ENCODE data around the gene BMP4.
"Not testable (repeated sequence)": the region's sequence is repeated elsewhere in the genome, so short reads cannot be mapped to it uniquely, and the experiment has no call there.

The BMP4 gene

DNA sequence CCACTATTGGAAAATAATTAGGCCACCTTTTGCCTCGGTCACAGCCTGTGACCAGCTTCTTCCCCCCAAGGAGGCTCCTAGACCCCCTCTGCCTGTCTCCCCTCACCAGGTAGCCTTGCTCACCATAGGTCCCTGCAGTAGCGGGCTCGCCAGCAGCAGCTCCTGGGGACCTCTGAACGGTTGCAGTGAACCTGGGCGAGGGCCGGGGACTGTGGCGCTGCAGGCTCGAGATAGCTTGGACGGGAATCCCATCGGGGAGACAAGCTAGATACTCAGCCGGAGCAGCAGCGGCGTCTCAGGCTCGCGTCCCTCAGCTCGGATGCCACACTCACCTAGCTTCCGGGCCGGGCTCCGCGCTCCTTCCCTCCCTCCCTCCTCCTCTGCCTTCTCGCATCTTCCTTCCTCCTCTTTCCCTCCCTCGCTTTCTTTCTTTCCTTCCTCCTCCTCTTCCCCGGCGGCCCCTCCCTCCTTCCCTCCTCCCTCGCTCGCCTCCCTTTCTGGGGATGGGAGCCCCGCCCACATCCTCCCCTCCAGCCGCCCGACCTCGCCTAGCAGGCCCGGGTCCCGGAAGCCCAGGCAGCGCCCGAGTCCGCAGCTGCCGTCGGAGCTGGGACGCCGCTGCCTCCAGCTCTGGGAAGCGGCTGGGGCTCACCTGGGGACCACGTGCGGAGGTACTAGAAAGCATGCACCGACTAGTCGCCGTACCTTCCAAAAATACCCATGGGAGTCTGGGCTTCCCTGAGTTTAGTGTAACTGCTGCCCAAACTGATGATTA lies at the start of gene BMP4:
TSS of gene BMP4 (minus strand) at position 399 of the 775 bp plus-strand sequence. CDS start 4,603 bp downstream, outside the sequence.
- DNase-seq (ENCODE audit: low read depth in 4 of 4, low spot score in 1 of 4), result no peak

DNA sequence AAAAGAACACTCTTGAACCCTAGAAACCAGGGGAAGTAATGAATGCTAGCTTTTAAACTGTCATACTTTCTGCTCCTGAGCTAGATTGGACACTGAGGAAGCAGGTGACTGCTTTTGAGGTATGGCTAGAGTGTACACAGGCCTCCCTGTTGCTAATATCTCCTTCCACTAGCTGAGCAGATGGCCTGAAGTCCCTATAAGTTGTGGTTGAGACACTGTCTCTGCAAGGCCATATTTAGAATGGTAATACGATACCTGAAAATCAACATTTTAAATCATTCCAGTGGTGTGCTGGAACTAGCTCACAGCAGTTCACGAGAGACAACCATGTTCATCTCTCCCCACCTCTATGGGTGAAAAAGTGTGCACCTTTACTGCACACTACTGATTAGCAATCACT lies 46.4 kb upstream of the BMP4 start:
- DNase-seq (ENCODE audit: low read depth in 4 of 4, low spot score in 1 of 4), result no peak

GRCh38 chr14:54002653-54003052 lies 46.0 kb upstream of the BMP4 start:
- DNase-seq (ENCODE audit: low read depth in 4 of 4, low spot score in 1 of 4), result no peak

- DNase-seq (ENCODE audit: low read depth in 4 of 4, low spot score in 1 of 4), result no peak
These were observed 44.7 kb upstream of the BMP4 start for GRCh38 chr14:54001189-54001878.

DNA sequence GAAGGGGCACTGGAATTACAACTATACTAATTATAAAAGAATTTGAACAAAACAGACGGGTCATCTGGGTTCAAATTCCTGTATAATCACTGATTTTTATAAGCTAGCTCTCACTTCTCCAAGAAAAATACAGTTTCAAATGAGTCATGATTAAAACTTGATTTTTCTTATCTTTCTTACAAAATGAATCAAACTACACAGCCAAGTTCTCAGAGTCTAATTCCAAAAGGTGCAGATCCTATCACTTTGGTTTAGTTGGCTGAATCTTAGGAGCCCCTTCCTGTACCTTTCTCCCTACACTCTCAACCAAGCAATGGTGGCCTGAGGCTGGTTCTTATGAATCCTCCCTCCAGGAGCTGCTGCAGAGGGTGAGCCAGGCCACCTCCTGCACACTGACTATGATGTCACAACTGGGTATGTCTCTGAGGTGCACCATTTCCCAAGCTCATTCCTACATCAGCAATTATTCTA lies 43.8 kb upstream of the BMP4 start:
- DNase-seq (ENCODE audit: low read depth in 4 of 4, low spot score in 1 of 4), result no peak

GRCh38 chr14:53999061-53999488 lies 42.5 kb upstream of the BMP4 start:
- DNase-seq (ENCODE audit: low read depth in 4 of 4, low spot score in 1 of 4), result no peak

DNA sequence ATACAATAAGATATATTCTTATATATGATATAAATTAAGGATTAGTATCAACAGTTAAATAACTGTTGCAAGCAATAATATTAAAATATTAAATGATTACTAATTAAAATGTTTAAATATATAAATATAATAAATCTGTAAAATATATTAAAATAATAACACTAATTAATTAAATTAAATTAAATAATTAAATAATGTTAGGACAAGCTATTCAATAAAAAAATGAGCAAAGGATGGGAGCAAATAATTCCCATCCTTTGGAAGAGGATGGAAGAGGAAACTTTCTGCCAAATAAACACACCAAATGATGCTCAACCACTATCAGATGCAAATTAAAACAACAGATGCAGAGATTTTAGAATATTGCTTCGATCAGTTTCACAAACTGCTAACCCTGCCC lies 39.4 kb upstream of the BMP4 start:
- no peak for DNase-seq (ENCODE audit: low read depth in 4 of 4, low spot score in 1 of 4)

GRCh38 chr14:53993920-53994607 lies 37.4 kb upstream of the BMP4 start:
- DNase-seq (ENCODE audit: low read depth in 4 of 4, low spot score in 1 of 4), result no peak

GRCh38 chr14:53990978-53991377 lies 34.4 kb upstream of the BMP4 start:
- no peak for DNase-seq (ENCODE audit: low read depth in 4 of 4, low spot score in 1 of 4)

GRCh38 chr14:53986718-53987117 lies 30.1 kb upstream of the BMP4 start:
- not testable (repeated sequence) for DNase-seq (ENCODE audit: low read depth in 4 of 4, low spot score in 1 of 4)

DNA sequence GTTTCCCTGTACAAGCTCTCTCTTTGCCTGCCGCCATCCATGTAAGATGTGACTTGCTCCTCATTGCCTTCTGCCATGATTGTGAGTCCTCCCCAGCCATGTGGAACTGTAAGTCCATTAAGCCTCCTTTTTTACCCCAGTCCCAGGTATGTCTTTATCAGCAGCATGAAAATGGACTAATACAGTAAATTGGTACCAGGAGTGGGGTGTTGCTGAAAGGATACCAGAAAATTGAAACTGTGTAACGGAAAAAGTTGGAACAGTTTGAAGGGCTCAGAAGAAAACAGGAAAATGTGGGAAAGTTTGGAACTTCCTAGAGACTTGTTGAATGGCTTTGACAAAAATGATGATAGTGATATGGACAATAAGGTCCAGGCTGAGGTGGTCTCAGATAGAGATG lies 28.3 kb upstream of the BMP4 start:
- DNase-seq (ENCODE audit: low read depth in 4 of 4, low spot score in 1 of 4), result not testable (repeated sequence)

- DNase-seq (ENCODE audit: low read depth in 4 of 4, low spot score in 1 of 4), result no peak
These were observed 26.5 kb upstream of the BMP4 start for GRCh38 chr14:53983112-53983511.

GRCh38 chr14:53982546-53982945 lies 25.9 kb upstream of the BMP4 start:
- no peak for DNase-seq (ENCODE audit: low read depth in 4 of 4, low spot score in 1 of 4)

DNA sequence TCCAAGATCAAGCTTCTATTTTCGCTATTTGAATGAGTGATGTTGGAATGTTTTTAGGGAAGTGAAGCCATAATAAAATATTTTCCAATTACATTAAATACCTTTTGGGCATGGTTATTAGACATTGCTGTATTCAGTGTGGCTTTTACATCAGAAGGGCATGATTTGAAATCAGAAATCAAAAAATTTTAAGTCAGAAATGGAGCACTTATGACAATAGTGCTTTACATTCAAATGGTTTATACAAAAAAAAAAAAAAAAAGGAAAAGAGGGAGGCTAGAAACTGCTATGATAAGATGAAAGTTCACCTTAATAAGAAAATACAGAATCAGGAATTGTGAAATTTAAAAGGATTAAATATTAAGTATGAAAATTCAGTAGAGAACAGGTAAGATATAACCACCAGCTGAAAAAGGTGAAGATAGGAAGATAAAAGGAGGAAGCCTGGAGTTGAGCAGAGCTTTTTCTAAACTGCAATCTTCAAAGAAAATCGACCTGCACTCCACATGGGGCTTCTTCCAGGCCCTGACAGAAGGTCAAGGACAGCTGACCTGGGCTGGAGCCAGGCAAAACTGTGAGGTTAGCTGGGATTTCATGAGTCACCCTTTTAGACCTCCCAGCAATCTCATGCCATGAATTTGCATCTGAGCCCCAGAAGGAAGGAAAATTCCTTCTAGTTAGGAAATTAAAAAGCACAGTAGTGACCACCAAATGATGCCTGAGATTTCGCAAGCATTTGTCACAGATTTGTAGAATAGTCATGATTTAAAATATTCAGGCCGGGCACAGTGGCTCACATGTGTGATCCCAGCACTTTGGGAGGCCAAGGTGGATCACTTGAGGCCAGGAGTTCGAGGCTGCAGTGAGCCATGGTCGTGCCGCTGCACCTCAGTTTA lies 23.4 kb upstream of the BMP4 start:
- no peak for DNase-seq (ENCODE audit: low read depth in 4 of 4, low spot score in 1 of 4)

DNA sequence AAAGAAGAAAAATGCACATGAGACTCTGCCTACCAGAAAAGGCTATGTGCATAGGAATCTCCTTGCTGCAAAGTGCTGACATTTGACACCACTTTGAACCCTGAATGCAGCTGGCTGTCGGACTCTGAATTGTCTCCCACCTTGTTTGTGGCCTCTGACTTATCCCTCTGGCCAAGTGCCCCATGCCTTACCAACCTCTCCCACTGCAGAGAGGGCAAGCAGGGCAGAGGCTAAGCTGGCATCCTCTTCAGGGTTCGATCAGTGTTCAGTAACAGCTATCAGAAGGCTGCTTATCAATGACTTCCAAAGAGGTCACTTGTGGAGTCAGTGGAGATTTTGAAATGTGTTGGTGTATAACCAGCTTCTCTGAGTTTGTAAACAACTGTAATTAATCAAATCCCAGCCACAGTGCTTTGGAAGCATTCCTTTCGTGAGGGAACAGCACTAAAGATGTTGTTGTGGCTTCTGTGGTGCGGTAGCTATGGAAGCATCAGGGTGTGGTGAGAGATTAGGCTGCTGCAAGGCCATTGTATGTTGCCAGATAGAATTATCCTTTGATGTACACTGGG lies 22.6 kb upstream of the BMP4 start:
- DNase-seq (ENCODE audit: low read depth in 4 of 4, low spot score in 1 of 4), result no peak

- DNase-seq (ENCODE audit: low read depth in 4 of 4, low spot score in 1 of 4), result no peak
These were observed 21.6 kb upstream of the BMP4 start for GRCh38 chr14:53978194-53978593.

- DNase-seq (ENCODE audit: low read depth in 4 of 4, low spot score in 1 of 4), result no peak
These were observed 18.8 kb upstream of the BMP4 start for GRCh38 chr14:53975444-53975843.

- DNase-seq (ENCODE audit: low read depth in 4 of 4, low spot score in 1 of 4), result no peak
These were observed 14.9 kb upstream of the BMP4 start for GRCh38 chr14:53971521-53971920.

DNA sequence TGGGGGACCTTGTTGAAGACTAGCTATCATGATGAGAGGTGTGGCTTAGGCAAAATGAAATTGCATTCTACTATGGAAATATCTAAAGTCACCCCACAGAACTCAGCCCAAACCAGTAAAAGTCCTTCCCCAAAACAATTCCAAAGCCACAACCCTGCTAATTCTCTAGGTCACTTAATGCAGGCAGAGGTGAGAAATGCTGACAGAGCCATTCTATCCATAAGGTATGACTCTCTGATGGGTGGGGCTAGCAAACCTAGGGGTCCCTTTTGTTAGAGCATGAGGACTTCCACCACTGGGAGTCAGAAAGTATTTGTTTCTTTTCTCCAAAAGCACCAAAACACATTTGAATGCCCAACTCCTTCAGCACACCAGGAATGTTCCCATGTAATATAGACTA lies 12.7 kb upstream of the BMP4 start:
- no peak for DNase-seq (ENCODE audit: low read depth in 4 of 4, low spot score in 1 of 4)

DNA sequence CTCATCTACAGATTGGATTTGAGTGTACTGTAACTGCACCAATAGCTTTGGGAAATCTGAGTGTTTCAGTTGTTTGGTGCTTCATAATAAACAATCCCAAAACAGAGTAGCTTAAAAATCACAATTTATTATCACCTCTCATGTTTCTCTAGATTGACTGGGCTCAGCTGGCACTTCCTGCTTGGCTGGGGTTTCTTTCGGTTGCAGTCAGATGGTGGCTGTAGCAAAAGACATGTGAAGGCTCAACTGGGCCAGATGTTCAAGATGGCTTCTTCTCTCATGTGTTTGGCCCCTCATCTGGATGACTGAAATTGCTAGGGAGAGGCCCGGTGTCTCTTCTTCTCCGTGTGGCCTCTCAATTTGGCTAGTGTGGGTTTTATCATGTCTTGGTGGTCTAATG lies 12.1 kb upstream of the BMP4 start:
- DNase-seq (ENCODE audit: low read depth in 4 of 4, low spot score in 1 of 4), result no peak

GRCh38 chr14:53967606-53968005 lies 11.0 kb upstream of the BMP4 start:
- DNase-seq (ENCODE audit: low read depth in 4 of 4, low spot score in 1 of 4), result no peak
